NCI-H510A treated with DMSO at 0.1 percent for 48 hours (cell line): ENCODE results near the gene PDGFD.

Experiments
- DNase-seq: peaks from one replicate; lab custom pipeline; 2025; lab: John Stamatoyannopoulos, UW

The PDGFD gene

GRCh38 chr11:104093426-104094280 is 70.3 kb downstream of the PDGFD start:
- no peak for DNase-seq

- no peak for DNase-seq
Observed at GRCh38 chr11:104092744-104093143, 71.2 kb downstream of the PDGFD start.

GRCh38 chr11:104091281-104092096 is 72.5 kb downstream of the PDGFD start:
- DNase-seq, result no peak

GRCh38 chr11:104090767-104091166 is 73.2 kb downstream of the PDGFD start:
- no peak for DNase-seq

GRCh38 chr11:104089481-104089880 is 74.5 kb downstream of the PDGFD start:
- no peak for DNase-seq

- no peak for DNase-seq
Observed at GRCh38 chr11:104086621-104087020, 77.3 kb downstream of the PDGFD start.

GRCh38 chr11:104078995-104079394 is 85.0 kb downstream of the PDGFD start:
- no peak for DNase-seq

GRCh38 chr11:104078245-104078644 is 85.7 kb downstream of the PDGFD start:
- DNase-seq, result no peak

- DNase-seq, result no peak
Observed at GRCh38 chr11:104076455-104076854, 87.5 kb downstream of the PDGFD start.

GRCh38 chr11:104075706-104076105 is 88.2 kb downstream of the PDGFD start:
- DNase-seq, result no peak

GRCh38 chr11:104075091-104075490 is 88.9 kb downstream of the PDGFD start:
- DNase-seq, result no peak

- DNase-seq, result no peak
Observed at GRCh38 chr11:104073950-104074705, 89.8 kb downstream of the PDGFD start.

- no peak for DNase-seq
Observed at GRCh38 chr11:104067534-104067933, 96.4 kb downstream of the PDGFD start.

- DNase-seq, result no peak
Observed at GRCh38 chr11:104064034-104064630, 99.8 kb downstream of the PDGFD start.

GRCh38 chr11:104061853-104062521 is 102.0 kb downstream of the PDGFD start:
- DNase-seq, result no peak

GRCh38 chr11:104060820-104061219 is 103.1 kb downstream of the PDGFD start:
- DNase-seq, result no peak

GRCh38 chr11:104060004-104060794 is 103.7 kb downstream of the PDGFD start:
- DNase-seq, result no peak

- DNase-seq, result no peak
Observed at GRCh38 chr11:104058680-104059079, 105.3 kb downstream of the PDGFD start.

GRCh38 chr11:104057908-104058307 is 106.0 kb downstream of the PDGFD start:
- no peak for DNase-seq

- DNase-seq, result no peak
Observed at GRCh38 chr11:104055596-104055995, 108.4 kb downstream of the PDGFD start.
